A549 treated with Mapracorat at 1 μM for 4 hours (cell line): Measurements from ENCODE around the gene CYB561. TPM values are rescaled to one million over a fixed set of nuclear protein-coding genes. Genes with fewer than 3 reads are reported as not detected.

Experiments
- total RNA-seq: library from RNA; stranded (reverse); fragments of 200-300 nt; extraction: Qiagen RNA extraction; gene quantifications from 5 replicates; pipeline ENCODE4 v1.2.3, GENCODE V29; 2022

The CYB561 gene
- 26.2 to 35.2 TPM (median 33.7 TPM) in 5 replicates for total RNA-seq

GRCh38 chr17:63445954-63446752, at the start of gene CYB561:
Gene CYB561 (minus strand): TSS chr17:63446306. CDS start chr17:63437547, 8,759 bp downstream.

GRCh38 chr17:63476854-63477479, 30.9 kb upstream of the CYB561 start, which contains the start of gene ACE:
Gene ACE (plus strand): TSS chr17:63477061. CDS start chr17:63477095, 34 bp downstream.

Other genes with a start within 250 kb of the CYB561 start
- 1.4 to 2.5 TPM (median 1.4 TPM) in 5 replicates for gene ACE, start 30.8 kb upstream of the CYB561 start, total RNA-seq
- gene KCNH6, start 77.1 kb upstream of the CYB561 start, total RNA-seq = not detected in 5 replicates
- gene DCAF7, start 104.2 kb upstream of the CYB561 start, total RNA-seq = 39.8 to 67.2 TPM (median 61.8 TPM) in 5 replicates
- 53.8 to 55.4 TPM (median 54.8 TPM) in 5 replicates for gene TACO1, start 154.6 kb upstream of the CYB561 start, total RNA-seq
- gene MAP3K3, start 176.1 kb upstream of the CYB561 start, total RNA-seq = 14.1 to 18.4 TPM (median 17.2 TPM) in 5 replicates